Measurements from ENCODE around the gene UBE2G2.

DNA sequence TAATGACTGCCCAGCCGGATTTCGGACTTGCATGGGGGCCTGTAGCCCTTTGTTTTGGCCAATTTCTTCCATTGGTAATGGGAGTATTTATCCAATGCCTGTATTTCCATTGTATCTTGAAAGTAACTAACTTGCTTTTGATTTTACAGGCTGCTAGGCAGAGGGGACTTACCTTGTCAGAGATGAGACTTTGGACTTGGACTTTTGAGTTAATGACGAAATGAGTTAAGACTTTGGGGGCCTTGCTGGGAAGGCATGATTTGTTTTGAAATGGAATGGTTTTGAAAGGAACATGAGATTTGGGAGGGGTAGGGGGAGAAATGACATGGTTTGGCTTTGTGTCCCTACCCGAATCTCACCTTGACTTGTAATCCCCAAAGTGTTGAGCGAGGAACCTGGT lies 9.6 kb downstream of the UBE2G2 start:
- TF ChIP-seq POLR2A (IDR thresholded peaks at IDR 0.05; ENCODE audit: low read depth, low read length) (no peak), POLR2AphosphoS5 (IDR thresholded peaks at IDR 0.05; ENCODE audit: low read depth, low read length) (no peak), TAF1 (IDR thresholded peaks at IDR 0.05; ENCODE audit: borderline replicate concordance, low read depth, low read length) (no peak)

Measured in GM12892 (cell line).